HFF-Myc (cell line): Measurements from ENCODE around the gene LRRN3.

Experiments
- DNase-seq: peaks from one replicate; pipeline ENCODE4 v3.0.0-alpha.2; 2011; ENCODE audit warnings: low read depth; ENCODE audit errors: extremely low read depth
- H3K4me3 ChIP-seq: replicated peaks from 2 replicates; pipeline ENCODE4 v1.5.1; 2011; ENCODE audit warnings: low read depth, mild to moderate bottlenecking, control low read depth, low read length
- CTCF ChIP-seq: IDR thresholded peaks from 2 replicates; pipeline ENCODE4 v1.5.1; 2012; ENCODE audit warnings: mild to moderate bottlenecking, low read depth, low read length, control low read depth; ENCODE audit errors: missing control alignments

The LRRN3 gene

GRCh38 chr7:111074071-111074747 is 16.7 kb upstream of the LRRN3 start:
- TF ChIP-seq CTCF, result no peak
- H3K4me3 ChIP-seq, result no peak overlapping the region
- DNase-seq, result no peak

GRCh38 chr7:111074748-111075146 is 16.2 kb upstream of the LRRN3 start:
- no peak overlapping the region for H3K4me3 ChIP-seq
- DNase-seq, result no peak

GRCh38 chr7:111075498-111075897 is 15.4 kb upstream of the LRRN3 start:
- no peak overlapping the region for H3K4me3 ChIP-seq
- DNase-seq, result no peak
- no peak for TF ChIP-seq CTCF

More at GRCh38 chr7:111074748-111075146, 16.2 kb upstream of the LRRN3 start:
- TF ChIP-seq CTCF, result no peak

- DNase-seq, result no peak
- no peak overlapping the region for H3K4me3 ChIP-seq
- no peak for TF ChIP-seq CTCF
Measured at GRCh38 chr7:111076205-111076604, 14.7 kb upstream of the LRRN3 start.

GRCh38 chr7:111077001-111077400 is 13.9 kb upstream of the LRRN3 start:
- DNase-seq, result no peak

GRCh38 chr7:111080495-111081105 is 10.3 kb upstream of the LRRN3 start:
- no peak for TF ChIP-seq CTCF
- no peak for DNase-seq
- H3K4me3 ChIP-seq, result no peak overlapping the region

More at GRCh38 chr7:111077001-111077400, 13.9 kb upstream of the LRRN3 start:
- TF ChIP-seq CTCF, result no peak
- no peak overlapping the region for H3K4me3 ChIP-seq
